A549 (cell line): Measurements from ENCODE around the gene PPP1R12C.

Experiments used
- BHLHE40 ChIP-seq: IDR thresholded peaks from 2 replicates; pipeline ENCODE4 v1.6.1; 2012; ENCODE audit warnings: low read depth, low read length, inconsistent platforms
- EHMT2 ChIP-seq: fragments of 200-600 bp; sonication (generic); IDR thresholded peaks from 2 replicates; pipeline ENCODE4 v1.6.1; 2016; ENCODE audit warnings: antibody characterized with exemption, low read depth, mild to moderate bottlenecking, moderate library complexity
- EP300 ChIP-seq, 2 experiments: fragments of >200 bp; sonication (Bioruptor Twin); formaldehyde crosslinking; IDR thresholded peaks; 2 replicates in 1 of 2; 3 replicates in 1 of 2; pipeline ENCODE4 v1.6.1; 2016 to 2017
- ESRRA ChIP-seq: fragments of 150-350 bp; IDR thresholded peaks from 2 replicates; pipeline ENCODE4 v1.6.1; 2014; ENCODE audit warnings: mild to moderate bottlenecking, low read length, borderline replicate concordance
- JUN ChIP-seq, 2 experiments: fragments of >200 bp; sonication (Bioruptor Twin); formaldehyde crosslinking; IDR thresholded peaks; 2 replicates in 1 of 2; 3 replicates in 1 of 2; pipeline ENCODE4 v1.6.1; 2016 to 2017
- POLR2A ChIP-seq: IDR thresholded peaks from 2 replicates; pipeline ENCODE4 v1.6.1; 2012; ENCODE audit warnings: mild to moderate bottlenecking, low read length
- POLR2AphosphoS2 ChIP-seq: conservative IDR thresholded peaks from 2 replicates; pipeline ENCODE4 v1.6.1; 2012; ENCODE audit warnings: low read length, improper control_type of control experiment, inconsistent platforms
- SREBF2 ChIP-seq: fragments of 450-650 bp; IDR thresholded peaks from 2 replicates; pipeline ENCODE4 v1.6.1; 2014; ENCODE audit warnings: mild to moderate bottlenecking, moderate library complexity
- TF ChIP-seq, protein P1 (sequence below): fragments of >200 bp; sonication (Bioruptor Twin); formaldehyde crosslinking; IDR thresholded peaks from 3 replicates; pipeline ENCODE4 v1.5.1; 2016
- TF ChIP-seq, protein P2 (sequence below): fragments of 200-600 bp; sonication (generic); IDR thresholded peaks from 2 replicates; pipeline ENCODE4 v1.6.1; 2016; ENCODE audit warnings: antibody characterized with exemption, mild to moderate bottlenecking, moderate library complexity

DNA sequence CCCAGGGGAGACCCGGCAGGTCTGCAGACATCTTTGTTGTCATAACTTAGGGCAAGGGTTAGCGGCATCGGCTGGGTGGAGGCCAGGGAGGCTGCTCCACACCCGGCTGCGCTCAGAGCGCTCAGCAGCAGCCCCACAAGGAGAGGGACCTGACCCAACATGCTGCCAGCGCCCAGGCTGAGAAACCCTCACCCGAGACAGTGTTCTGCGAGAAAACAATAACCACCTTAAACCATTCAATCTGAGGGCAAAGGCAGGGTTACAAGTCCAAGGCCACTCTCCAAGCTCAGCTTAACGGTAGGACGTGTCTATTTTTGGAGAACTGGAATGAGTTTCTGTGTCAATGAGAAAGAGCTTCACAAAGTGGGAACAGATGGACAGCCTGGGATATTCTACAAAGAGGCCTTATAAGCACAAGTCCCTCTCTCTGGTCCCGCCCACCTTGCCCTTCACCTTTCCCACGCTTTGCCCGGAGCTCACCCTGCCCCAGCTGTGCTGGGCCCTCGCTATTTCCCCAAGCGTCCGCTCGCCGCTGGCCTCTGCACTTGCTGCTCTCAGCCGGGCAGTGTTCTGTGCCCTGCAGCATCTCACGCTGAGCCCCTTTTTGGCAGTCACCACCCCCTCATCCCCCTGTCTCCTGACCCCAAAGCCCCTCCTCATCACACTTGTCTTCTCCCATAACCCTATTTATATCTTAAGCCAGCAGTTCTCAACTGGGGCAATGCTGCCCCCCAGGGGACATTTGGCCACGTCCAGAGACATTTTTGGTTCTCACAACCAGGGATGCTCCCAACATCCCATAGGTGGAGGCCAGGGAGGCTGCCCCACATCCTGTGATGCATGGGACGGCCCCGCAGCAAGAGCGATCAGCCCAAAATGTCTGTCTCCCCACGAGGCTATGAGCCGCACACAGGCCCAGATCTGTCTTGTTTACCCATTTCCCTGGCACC, 17.6 kb downstream of the PPP1R12C start:
- no peak for TF ChIP-seq JUN (IDR thresholded peaks at IDR 0.05)
- TF ChIP-seq ESRRA: no peak
- no peak for TF ChIP-seq POLR2AphosphoS2
- no peak for TF ChIP-seq EHMT2
- TF ChIP-seq POLR2A: no peak
- TF ChIP-seq, protein P1, sequence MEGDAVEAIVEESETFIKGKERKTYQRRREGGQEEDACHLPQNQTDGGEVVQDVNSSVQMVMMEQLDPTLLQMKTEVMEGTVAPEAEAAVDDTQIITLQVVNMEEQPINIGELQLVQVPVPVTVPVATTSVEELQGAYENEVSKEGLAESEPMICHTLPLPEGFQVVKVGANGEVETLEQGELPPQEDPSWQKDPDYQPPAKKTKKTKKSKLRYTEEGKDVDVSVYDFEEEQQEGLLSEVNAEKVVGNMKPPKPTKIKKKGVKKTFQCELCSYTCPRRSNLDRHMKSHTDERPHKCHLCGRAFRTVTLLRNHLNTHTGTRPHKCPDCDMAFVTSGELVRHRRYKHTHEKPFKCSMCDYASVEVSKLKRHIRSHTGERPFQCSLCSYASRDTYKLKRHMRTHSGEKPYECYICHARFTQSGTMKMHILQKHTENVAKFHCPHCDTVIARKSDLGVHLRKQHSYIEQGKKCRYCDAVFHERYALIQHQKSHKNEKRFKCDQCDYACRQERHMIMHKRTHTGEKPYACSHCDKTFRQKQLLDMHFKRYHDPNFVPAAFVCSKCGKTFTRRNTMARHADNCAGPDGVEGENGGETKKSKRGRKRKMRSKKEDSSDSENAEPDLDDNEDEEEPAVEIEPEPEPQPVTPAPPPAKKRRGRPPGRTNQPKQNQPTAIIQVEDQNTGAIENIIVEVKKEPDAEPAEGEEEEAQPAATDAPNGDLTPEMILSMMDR: no peak
- TF ChIP-seq SREBF2: no peak
- TF ChIP-seq, protein P2, sequence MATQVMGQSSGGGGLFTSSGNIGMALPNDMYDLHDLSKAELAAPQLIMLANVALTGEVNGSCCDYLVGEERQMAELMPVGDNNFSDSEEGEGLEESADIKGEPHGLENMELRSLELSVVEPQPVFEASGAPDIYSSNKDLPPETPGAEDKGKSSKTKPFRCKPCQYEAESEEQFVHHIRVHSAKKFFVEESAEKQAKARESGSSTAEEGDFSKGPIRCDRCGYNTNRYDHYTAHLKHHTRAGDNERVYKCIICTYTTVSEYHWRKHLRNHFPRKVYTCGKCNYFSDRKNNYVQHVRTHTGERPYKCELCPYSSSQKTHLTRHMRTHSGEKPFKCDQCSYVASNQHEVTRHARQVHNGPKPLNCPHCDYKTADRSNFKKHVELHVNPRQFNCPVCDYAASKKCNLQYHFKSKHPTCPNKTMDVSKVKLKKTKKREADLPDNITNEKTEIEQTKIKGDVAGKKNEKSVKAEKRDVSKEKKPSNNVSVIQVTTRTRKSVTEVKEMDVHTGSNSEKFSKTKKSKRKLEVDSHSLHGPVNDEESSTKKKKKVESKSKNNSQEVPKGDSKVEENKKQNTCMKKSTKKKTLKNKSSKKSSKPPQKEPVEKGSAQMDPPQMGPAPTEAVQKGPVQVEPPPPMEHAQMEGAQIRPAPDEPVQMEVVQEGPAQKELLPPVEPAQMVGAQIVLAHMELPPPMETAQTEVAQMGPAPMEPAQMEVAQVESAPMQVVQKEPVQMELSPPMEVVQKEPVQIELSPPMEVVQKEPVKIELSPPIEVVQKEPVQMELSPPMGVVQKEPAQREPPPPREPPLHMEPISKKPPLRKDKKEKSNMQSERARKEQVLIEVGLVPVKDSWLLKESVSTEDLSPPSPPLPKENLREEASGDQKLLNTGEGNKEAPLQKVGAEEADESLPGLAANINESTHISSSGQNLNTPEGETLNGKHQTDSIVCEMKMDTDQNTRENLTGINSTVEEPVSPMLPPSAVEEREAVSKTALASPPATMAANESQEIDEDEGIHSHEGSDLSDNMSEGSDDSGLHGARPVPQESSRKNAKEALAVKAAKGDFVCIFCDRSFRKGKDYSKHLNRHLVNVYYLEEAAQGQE: no peak
- no peak for TF ChIP-seq BHLHE40
- TF ChIP-seq EP300 (IDR thresholded peaks at IDR 0.05): no peak
